GM12891 (cell line): Measurements from ENCODE around the gene MYRF.

Source experiments
- POLR2A ChIP-seq: IDR thresholded peaks from 2 replicates; pipeline ENCODE4 v1.6.1; 2011; ENCODE audit warnings: low read depth, low read length, control low read depth
- POLR2AphosphoS5 ChIP-seq: IDR thresholded peaks from 2 replicates; pipeline ENCODE4 v1.6.1; 2011; ENCODE audit warnings: low read depth, low read length, control low read depth
- SPI1 ChIP-seq: IDR thresholded peaks from 2 replicates; pipeline ENCODE4 v1.6.1; 2011; ENCODE audit warnings: low read depth, low read length, control low read depth
- TAF1 ChIP-seq: IDR thresholded peaks from 2 replicates; pipeline ENCODE4 v1.6.1; 2011; ENCODE audit warnings: low read depth, low read length, control low read depth

- TF ChIP-seq POLR2AphosphoS5 = no peak
- TF ChIP-seq POLR2A = no peak
- no peak for TF ChIP-seq TAF1
- TF ChIP-seq SPI1 = no peak
These were observed 42.4 kb upstream of the MYRF start for GRCh38 chr11:61710019-61710418.
